Epithelial cell of prostate (primary cell): ENCODE results near the gene ZBTB20.
"Not testable (repeated sequence)": the region's sequence is repeated elsewhere in the genome, so short reads cannot be mapped to it uniquely, and the experiment has no call there.

Source experiments
- DNase-seq: peaks from one replicate; pipeline ENCODE4 v3.0.0-alpha.2; 2011; ENCODE audit warnings: low read depth, low spot score
- H3K27ac ChIP-seq: fragments of 450-650 bp; 2 replicates; pipeline ENCODE4 v1.5.1; 2017; ENCODE audit warnings: mild to moderate bottlenecking

The ZBTB20 gene

DNA sequence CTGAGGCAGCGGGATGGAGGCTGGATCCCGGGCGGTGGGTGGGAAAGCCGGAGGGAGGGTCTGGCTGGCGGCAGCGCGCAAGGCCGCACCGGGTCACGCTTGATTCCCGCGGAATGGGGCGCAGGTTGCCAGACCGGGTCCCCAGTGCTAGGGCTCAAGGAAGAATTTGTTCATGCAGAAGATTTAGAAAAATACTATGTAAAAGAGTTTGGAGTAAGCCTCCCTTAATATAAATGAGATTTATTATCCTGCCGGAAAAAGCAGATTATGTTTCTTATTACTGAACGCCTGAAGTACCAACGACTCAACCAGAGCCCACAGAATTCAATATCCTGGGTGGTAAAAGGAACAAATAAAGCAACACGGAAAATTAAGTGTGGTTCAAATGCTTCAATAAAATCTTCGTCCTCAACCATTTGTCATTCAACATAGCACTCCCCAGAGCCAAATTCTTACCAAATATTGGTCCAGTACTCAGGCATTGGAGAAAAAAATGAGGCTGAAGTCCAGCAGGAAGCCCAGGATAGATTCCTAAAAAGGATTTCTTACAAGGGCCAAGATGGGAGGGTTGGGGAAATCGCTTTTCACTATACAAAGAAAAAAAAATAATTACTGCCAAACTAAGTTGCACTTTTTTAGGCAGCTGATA is 1.2 kb upstream of the ZBTB20 start:
- H3K27ac ChIP-seq = peak overlapping the region; percentile 77
- no peak for DNase-seq

DNA sequence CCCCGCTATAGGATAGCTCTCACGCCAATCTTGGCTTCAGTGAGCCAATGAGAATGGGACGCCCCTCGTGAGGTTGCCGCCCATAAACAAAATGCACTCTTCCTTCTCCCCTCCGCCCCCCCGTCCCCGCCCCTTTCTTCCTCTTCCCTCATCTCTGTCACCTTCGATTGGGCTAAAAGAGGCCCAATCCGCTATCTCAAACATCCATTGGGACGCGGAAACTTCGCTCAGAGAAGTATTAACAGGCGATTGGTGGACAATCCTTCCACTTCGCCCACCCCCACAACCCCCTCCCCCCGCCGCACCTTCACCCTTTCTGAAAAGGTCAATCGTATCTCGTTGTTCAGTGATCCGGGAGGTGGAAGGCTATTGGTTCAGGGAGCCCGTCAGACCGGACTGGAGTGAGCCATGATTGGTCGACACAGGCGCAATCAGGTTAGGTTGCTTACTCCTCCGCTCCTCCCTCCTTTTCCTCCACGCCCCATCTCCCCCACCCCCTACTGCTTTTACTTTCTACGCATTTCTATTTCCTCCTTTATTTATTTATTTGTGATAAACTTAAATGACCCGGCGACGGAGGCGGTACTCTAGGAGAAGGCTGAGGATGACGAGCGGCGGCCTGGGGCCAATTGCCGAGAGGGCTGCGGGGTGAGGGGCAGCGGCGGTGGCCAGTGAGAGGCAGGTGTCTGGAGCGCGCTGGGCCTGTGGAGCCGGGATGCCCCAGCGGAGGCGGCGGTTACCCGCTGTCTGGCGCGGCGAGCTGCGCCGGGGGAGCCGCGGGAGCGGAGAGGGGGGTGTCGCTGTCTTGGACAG is 447 bp upstream of the ZBTB20 start:
- peak overlapping the region; percentile 77 for H3K27ac ChIP-seq
- DNase-seq = peak; percentile 99

DNA sequence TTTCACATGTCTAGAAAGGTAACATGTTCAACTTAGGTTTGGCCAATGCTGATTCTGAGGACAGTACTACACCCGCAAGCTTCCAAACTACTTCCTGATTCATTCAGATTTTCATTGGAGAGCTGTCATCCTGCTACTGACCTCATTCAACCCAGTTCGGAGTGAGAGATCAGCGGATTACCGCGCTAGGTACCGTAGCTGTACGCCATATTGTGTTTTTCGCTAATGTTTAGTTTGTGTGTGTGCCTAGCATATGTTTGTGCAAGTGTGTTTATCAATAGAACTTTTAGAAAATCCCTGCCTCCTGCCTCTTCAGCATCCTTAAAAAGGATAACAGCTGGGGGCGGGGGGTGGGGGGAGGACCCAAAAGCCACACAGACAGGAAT is 1.1 kb downstream of the ZBTB20 start:
- DNase-seq = peak; percentile 40
- H3K27ac ChIP-seq = peak overlapping the region; percentile 77

DNA sequence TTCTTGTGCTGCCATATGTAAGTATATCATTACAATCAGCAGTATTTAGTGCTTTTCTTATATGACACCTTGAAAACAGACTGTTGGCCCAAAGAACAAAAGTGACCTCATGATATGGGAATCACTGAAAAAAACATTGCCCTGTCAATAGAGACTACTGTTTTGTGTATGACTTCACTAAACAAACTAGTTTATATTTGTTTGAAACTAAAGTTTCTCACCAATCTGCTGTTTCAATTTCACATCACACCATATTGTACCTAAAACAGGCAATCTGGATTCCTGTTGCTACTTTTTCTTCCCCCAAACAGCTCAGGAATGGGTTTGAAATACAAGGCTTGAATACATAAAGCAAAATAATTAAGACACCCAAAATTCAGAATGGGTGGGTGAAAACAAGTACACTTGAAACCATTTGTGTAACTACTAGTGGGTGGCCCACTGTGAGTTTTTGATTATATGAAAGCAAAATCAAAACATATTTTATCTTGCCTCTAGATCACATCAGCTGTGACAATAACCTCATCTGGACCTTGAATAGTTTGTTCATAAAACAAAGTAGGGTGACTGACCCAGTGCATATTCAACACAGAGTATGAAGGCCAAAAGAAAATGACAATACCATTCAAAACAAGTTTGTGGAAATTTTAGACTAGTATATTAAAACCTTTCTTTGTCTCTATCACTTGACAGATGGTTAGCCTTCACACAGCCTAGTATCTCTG is 5.9 kb downstream of the ZBTB20 start:
- no peak for DNase-seq

DNA sequence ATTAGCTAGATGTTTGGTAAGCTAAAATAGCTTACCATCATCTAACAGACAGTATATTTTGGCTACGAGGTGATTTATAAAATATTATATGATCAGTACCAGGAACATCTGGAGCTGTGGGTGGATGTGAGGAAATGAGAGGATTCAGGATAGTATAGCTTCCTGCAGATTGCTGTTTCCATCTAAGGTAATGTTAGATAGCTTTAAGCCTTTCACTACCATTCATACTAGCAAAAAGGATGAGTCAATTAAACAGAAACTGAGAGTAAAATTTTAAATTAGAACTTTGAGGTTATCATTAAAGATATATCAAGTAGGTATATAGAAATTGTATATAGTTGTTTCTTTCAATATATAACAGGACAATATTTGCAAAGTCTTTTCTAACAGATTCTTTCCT is 8.0 kb downstream of the ZBTB20 start:
- DNase-seq = no peak
- no peak overlapping the region for H3K27ac ChIP-seq

More for the DNA sequence above, 5.9 kb downstream of the ZBTB20 start:
- H3K27ac ChIP-seq = no peak overlapping the region

DNA sequence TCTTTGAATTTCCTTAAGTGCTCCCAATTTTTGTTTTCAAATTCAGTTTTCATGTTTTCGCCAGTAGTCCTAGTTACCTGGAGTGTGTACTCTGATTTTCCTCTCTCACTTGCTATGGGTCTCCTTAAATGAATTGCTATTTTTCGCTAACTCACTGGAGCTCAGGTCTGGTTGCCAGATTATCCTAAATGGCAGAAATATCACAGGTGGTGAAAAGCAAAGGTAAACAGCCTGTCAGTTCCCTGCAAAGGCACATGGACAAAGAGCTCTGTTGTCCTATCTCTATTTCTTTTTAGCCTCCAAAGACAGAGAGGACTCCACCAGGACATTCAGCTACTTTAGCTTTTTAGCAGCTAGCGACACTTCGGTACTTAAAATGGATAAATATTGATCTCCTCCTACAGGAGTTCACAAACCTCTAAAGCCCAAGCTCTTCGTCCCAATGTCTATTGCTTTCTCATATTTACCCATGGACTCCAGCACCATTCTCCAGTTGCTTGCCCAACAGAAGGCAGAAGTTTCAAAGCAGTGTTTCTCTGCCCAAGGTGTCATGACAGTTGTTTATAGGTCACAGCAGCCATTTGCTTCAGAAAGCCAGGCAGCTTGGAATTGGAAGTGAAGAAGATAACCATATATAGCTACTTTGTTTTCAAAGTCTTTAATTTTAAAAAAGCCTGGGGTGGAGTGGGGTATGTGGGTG is 12.3 kb downstream of the ZBTB20 start:
- H3K27ac ChIP-seq = no peak overlapping the region
- no peak for DNase-seq

DNA sequence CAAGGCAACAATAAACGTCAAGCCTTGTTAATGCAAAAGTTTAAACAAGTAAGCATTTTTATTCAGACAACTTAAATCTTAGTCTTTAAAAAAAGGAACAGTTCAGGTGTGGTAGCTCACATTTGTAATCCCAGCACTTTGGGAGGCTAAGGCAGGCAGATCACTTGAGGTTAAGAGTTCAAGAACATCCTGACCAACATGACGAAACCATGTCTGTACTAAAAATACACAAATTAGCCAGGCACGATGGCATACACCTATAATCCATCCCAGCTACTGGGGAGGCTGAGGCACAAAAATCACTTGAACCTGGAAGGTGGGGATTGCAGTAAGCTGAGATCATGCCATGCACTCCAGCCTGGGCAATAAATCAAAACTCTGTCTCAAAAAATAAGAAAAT is 19.9 kb downstream of the ZBTB20 start:
- DNase-seq = no peak
- no peak overlapping the region for H3K27ac ChIP-seq

DNA sequence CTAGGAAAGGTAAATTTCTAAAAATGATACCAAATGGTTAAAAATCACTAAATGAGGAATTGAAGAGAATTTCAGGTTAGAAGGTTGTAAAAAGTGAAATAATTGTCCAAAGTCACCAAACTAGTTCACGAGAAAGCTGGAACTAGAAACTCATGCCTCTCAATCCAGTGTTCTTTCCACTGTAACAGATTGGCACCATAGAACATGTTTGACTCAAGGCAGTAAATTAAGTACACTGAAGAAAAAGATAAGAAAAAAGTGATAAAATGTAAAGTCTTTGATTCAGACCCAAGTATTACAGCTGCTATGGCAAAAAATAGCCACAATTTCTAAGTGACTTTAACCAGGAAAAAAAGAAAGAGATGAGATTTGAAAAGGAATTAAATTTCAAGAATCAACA is 26.5 kb downstream of the ZBTB20 start:
- no peak for DNase-seq
- no peak overlapping the region for H3K27ac ChIP-seq

DNA sequence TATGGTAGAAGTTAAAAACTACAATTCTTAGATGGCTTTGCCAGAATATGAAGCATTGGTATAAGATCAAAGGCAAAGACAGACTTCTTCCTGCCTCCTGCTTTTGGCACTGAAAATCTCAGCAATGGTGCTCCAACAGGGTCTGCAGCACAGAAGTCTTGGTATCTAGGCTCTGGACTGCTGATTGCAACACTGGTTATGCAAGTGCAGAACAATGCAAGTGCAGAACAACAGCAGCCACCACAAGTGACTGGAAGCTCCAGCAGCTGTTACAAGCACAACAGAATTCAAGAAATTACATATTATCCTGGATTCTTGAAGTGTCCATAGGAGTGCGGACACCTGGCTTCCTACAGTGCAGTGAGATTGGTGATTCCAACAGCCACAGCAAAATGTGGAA is 33.7 kb downstream of the ZBTB20 start:
- no peak overlapping the region for H3K27ac ChIP-seq
- no peak for DNase-seq

DNA sequence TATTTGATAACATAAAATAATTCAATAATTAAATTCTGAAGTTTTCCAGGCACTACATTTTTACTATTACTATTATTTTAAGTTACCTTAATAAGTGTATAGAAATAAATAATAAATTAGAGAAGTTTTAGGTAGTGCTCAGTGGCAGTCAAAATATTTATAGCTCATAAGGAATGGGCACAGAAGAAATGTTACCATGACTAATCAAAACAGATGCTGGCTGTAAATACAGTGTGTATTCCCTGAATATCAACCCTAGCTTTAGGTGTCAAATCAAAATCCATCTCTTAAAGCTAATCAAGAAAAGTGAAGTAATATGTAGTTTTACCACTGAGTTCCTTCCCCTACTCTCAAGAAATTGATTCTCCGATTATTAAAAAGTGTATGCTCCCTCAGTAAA is 35.5 kb downstream of the ZBTB20 start:
- DNase-seq = no peak
- H3K27ac ChIP-seq = no peak overlapping the region

DNA sequence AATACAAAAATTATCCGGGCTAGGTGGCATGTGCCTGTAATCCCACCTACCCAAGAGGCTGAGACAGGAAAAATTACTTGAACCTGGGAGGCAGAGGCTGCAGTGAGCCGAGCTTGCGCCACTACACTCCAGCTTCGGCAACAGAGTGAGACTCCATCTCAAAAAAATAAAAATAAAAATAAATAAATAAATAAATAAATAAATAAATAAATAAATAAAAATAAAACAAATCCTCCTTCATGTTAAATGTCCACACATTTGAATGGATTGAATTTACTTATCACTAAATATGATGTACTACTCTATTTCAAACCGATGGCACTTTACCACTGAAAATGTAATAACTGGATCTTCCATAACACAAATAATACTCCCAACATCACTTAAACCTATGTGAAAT is 36.3 kb downstream of the ZBTB20 start:
- no peak overlapping the region for H3K27ac ChIP-seq

DNA sequence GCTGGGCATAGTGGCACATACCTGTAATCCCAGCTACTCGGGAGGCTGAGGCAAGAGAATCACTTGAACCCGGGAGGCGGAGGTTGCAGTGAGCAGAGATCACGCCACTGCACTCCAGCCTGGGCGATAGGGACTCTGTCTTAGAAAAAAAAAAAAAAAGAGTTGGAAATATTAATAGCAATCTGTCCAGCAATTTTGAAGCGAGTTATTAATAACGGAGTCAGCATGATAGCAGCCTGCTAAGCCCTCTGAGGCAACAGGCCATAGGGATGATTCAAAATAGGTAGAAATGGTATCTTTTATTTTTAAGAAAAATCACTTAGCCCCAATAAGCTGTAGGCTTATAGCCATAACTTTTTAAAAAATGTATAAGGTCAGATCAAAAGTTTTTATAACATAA is 37.0 kb downstream of the ZBTB20 start:
- not testable (repeated sequence) for H3K27ac ChIP-seq, DNase-seq

More for the DNA sequence above, 36.3 kb downstream of the ZBTB20 start:
- no peak for DNase-seq

DNA sequence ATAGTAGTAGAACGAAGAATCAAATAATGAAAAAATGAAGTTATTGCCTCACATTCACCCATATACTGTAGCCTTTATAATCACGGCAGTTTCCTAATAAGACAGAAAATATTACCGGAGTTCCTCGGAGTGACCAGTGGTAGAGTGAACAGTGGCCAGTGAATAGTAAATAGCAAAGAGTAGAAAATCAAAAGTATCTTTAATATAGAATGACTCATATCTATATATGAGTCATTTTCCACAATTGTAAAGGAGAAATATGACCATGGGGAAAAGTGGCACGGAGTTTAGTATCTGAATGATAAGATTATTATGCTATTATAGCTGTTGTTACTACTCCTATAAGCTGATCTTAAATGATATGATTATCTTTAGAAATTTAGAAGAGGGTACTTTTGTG is 38.5 kb downstream of the ZBTB20 start:
- DNase-seq = no peak
- no peak overlapping the region for H3K27ac ChIP-seq

DNA sequence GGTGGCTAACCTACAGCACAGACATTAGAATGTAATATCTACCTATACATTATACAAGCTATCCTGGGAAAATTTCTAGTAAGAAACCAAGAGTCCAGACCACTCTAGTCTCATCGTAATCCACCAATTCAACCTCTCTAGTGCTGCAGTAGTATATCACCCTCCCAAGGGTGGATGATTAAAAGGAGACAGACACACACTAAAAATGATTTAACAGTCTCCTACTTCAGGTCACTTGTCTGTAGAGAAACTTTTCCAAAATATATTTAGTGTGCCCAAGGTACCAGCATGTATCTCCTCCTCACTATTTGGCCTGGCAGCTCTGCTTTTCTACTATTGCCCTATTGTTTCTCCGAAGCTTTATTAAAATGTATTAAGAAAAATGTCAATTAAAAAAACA is 45.0 kb downstream of the ZBTB20 start:
- no peak overlapping the region for H3K27ac ChIP-seq
- no peak for DNase-seq

DNA sequence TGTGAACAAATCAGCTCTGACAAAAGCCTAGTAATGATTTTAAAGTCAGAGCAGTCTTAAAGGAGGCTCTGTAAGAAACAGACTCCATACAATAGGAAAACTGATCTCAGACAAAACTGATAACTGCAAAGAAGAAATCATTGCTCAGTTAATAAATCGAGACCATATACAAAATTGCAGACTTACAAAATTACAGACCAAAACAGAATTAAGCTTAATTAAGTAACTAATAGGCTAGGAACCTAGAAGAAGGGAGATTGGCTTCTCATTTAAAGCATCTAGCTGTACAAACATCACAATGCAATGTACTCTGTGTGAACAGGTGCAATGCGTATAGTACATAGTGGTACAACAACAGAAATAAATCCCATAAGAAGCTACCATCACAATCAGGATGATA is 46.3 kb downstream of the ZBTB20 start:
- H3K27ac ChIP-seq = no peak overlapping the region
- no peak for DNase-seq

DNA sequence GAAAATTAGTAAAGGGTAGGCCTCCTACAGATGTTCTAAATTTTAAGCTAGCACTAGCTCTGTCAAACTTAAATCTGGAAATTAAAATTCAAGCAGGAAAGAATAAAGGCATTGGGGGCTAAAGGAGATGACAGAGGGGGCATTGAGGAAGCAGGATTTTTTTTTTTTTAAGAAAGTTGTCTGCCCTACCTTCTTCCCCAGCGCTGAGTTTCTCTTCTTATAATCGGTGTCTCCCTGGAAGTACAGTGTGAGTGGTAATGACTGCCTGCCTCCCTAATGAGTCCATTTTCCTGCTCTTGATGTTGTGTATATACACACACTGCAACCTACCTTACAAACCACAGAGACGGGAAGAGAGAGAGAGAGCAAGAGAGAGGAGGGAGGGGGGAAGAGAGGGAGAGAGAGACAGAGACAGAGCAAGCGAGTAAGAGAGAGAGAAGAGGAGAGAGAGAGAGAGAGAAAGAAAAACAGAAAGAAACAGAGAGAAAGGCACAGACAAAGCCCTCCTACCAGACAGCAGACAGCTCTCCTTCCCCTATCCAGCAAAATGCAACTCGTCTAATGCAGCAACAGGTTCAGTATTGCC is 47.0 kb downstream of the ZBTB20 start:
- H3K27ac ChIP-seq = peak overlapping the region; percentile 23
- peak; percentile 34 for DNase-seq

DNA sequence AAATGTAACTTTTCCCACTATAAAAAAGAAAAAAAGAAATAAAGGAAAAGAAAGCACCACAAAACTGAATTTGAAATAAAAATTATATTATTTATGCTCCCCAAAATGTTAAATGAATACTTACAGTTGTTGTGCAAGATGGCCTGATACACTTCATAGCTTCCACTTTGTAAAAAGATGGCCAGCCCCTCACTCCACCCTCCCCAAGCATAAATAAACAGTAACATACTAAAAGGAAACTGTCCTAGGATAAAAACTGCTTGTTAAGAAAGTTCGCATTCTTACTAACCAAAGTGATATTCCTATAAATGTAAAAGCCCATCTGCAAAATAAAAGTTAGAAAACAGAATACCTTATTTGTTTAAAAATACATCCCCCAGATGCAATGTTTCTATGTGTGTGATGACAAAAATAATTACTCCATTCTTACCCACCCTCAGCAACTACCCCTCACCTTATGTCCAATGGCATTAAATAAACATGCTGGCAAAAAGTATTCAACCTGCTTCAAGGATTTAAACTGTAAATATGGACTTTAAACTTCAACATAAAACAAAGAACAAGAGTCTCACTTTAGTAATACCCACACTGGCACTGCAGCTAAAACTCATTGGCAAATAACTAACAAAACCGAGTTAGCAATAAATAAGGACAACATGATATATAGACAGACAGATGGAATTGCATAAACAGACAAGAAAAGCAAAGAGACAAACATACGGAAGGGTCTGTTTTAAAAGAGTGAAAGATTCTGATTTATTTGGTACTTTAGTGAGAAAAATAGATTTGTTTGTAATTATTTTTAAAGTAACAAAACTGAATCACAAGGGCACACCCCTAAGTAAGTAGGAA is 47.7 kb downstream of the ZBTB20 start:
- H3K27ac ChIP-seq = peak overlapping the region; percentile 23

DNA sequence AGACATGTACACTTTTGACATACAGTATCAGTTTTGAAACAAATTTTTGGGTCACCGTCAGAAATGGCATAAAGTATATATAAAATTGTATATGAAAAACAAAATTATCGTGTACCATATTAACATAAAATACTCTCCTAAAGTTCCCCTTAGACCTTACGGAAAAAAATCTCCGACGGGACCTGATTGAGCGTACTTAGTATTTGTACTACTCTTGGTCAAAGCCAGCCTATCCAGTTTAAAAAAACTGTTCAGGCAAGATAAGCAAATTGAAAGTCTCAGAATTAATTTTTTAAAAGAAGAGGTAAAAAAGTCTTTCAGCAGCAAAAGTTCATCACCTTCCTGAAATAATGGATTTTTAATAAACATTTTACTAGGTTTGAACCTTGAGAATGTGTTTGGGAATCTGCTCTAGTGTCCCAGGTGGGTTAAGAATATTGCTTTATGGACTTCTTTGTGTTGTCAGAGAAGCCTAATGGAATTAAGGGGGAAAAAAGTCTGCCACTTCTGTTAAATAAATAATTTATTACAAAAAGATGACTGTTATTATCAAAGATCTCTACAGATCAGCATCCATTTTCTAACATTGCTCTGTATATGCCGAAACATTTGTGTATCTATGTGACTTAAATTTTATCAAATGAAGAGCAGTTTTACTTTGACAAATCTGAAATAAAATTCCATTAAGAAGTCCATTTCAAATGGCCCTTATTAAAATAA is 48.6 kb downstream of the ZBTB20 start:
- no peak overlapping the region for H3K27ac ChIP-seq
- DNase-seq = no peak

More for the DNA sequence above, 47.7 kb downstream of the ZBTB20 start:
- DNase-seq = no peak

DNA sequence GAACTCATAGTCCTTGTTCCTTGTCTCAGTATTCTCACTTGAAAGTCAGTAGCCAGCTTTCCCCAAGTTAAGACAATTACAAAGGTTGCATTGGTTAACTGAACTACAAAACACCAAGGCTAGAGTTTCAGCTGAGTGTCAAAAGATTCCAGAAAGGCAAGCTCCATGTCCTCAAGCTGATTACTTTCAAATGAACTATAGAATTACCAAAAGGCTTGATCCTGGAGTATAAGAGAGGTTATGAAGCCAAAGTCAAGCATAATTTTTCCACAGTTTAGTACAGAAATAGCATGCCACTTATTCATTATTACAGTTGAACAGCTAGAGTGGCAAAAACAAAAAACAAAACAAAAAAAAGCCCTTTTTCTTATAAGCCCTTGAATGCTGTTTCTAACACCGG is 51.9 kb downstream of the ZBTB20 start:
- DNase-seq = no peak
- no peak overlapping the region for H3K27ac ChIP-seq
